Measurements from ENCODE around the gene EEFSEC.

GRCh38 chr3:128368626-128369025 lies 215.3 kb downstream of the EEFSEC start:
- TF ChIP-seq CTCF (conservative IDR thresholded peaks at IDR 0.05; ENCODE audit: low read length) = no peak
- no peak for TF ChIP-seq EZH2phosphoT487 (IDR thresholded peaks at IDR 0.05; ENCODE audit: borderline replicate concordance, low read depth, low read length)

Data from OCI-LY7 (cell line).